Measurements from ENCODE around the gene RHOJ. TPM values are rescaled to one million over a fixed set of nuclear protein-coding genes. Genes with fewer than 3 reads are reported as not detected.

The RHOJ gene
- total and polyA plus RNA-seq, 4 donors, result 1.0 to 1.7 (median 1.2) TPM

DNA sequence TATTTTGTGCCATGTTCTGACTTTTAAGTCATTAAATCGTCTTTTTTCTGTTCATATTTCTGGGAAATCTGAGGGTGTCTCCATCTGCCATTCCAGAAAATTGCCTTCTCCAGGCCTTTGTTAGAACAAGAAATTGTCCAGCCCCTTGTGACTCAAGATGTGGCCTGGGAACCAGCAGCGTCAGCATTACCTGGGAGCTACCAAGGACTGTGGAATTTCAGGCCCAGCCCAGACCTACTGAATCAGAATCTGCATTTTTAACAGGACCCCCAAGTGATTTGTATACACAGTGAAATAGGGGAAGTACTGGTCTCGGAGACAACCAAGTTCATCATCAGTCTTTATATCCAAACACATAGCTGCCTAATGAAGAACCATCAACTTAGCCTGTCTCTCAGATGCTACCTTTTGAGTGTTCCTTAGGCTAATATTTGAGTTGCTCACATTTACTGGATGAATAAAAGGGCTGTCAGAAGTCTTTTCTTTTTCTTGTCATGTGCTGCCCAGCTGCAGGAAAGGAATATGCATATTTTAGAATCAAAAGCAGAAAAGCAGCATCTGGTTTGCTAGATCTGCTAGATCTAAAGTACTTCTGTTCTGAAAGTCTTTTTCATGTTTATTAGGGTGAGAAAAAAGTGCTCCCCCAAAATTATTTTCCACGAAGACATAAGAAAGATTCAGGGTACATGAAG is 93.3 kb downstream of the RHOJ start:
- no peaks in the 10 kb centered on the region for H3K9me3 ChIP-seq (ENCODE audit: control insufficient read depth in 4 of 4, low read length in 3 of 4)
- no peak overlapping the region for H3K9ac ChIP-seq (ENCODE audit: low read depth in 1 of 2, low read length in 2 of 2)
- WGBS, result 75% methylated on average over 4 of the region's 4 CpGs
- no peak overlapping the region for H3K4me3 ChIP-seq (ENCODE audit: low read depth in 1 of 3, low read length in 3 of 3)
- H3K27me3 ChIP-seq (ENCODE audit: control insufficient read depth in 4 of 4, insufficient read depth in 4 of 4, low read length in 3 of 4), result peaks cover 0 to 4% (median 0%) of the 10 kb centered on the region in 4 donors
- no peak for DNase-seq (ENCODE audit: low spot score)
- no peak overlapping the region for H3K27ac ChIP-seq (ENCODE audit: low read depth in 1 of 2, low read length in 2 of 2)
- H3K4me1 ChIP-seq (ENCODE audit: control insufficient read depth in 4 of 4, insufficient read depth in 4 of 4, low read length in 3 of 4), result no peaks in the 10 kb centered on the region
- TF ChIP-seq MAX (IDR thresholded peaks at IDR 0.05) (no peak), NR2F2 (IDR thresholded peaks at IDR 0.05) (no peak), FOXA1 (IDR thresholded peaks at IDR 0.05) (no peak), HNF4G (IDR thresholded peaks at IDR 0.05) (no peak), RAD21 (IDR thresholded peaks at IDR 0.05) (no peak), TAF1 (conservative IDR thresholded peaks at IDR 0.05) (no peak), EGR1 (IDR thresholded peaks at IDR 0.05; ENCODE audit: low read depth in 2 of 2) (no peak), JUND (IDR thresholded peaks at IDR 0.05) (no peak), RXRA (IDR thresholded peaks at IDR 0.05) (no peak), YY1 (IDR thresholded peaks at IDR 0.05) (no peak), SP1 (IDR thresholded peaks at IDR 0.05) (no peak), HNF4A (conservative IDR thresholded peaks at IDR 0.05) (no peak), REST (IDR thresholded peaks at IDR 0.05) (no peak), FOXA2 (IDR thresholded peaks at IDR 0.05) (no peak), GABPA (IDR thresholded peaks at IDR 0.05 in 1 of 2, conservative IDR thresholded peaks at IDR 0.05 in 1 of 2) (no peak)
- TF ChIP-seq, protein P1, sequence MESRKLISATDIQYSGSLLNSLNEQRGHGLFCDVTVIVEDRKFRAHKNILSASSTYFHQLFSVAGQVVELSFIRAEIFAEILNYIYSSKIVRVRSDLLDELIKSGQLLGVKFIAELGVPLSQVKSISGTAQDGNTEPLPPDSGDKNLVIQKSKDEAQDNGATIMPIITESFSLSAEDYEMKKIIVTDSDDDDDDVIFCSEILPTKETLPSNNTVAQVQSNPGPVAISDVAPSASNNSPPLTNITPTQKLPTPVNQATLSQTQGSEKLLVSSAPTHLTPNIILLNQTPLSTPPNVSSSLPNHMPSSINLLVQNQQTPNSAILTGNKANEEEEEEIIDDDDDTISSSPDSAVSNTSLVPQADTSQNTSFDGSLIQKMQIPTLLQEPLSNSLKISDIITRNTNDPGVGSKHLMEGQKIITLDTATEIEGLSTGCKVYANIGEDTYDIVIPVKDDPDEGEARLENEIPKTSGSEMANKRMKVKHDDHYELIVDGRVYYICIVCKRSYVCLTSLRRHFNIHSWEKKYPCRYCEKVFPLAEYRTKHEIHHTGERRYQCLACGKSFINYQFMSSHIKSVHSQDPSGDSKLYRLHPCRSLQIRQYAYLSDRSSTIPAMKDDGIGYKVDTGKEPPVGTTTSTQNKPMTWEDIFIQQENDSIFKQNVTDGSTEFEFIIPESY (IDR thresholded peaks at IDR 0.05), result no peak
- TF ChIP-seq, protein P2, sequence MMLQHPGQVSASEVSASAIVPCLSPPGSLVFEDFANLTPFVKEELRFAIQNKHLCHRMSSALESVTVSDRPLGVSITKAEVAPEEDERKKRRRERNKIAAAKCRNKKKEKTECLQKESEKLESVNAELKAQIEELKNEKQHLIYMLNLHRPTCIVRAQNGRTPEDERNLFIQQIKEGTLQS (IDR thresholded peaks at IDR 0.05), result no peak
- TF ChIP-seq, protein P3, sequence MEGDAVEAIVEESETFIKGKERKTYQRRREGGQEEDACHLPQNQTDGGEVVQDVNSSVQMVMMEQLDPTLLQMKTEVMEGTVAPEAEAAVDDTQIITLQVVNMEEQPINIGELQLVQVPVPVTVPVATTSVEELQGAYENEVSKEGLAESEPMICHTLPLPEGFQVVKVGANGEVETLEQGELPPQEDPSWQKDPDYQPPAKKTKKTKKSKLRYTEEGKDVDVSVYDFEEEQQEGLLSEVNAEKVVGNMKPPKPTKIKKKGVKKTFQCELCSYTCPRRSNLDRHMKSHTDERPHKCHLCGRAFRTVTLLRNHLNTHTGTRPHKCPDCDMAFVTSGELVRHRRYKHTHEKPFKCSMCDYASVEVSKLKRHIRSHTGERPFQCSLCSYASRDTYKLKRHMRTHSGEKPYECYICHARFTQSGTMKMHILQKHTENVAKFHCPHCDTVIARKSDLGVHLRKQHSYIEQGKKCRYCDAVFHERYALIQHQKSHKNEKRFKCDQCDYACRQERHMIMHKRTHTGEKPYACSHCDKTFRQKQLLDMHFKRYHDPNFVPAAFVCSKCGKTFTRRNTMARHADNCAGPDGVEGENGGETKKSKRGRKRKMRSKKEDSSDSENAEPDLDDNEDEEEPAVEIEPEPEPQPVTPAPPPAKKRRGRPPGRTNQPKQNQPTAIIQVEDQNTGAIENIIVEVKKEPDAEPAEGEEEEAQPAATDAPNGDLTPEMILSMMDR (IDR thresholded peaks at IDR 0.05; ENCODE audit: low read depth, low read length, missing input control), result no peak
- no peaks in the 10 kb centered on the region for H3K36me3 ChIP-seq (ENCODE audit: control insufficient read depth in 4 of 4, insufficient read depth in 3 of 4, low read depth in 1 of 4, low read length in 3 of 4)

Data from liver (tissue), 9 donors.